Subcutaneous adipose tissue (tissue), 4 donors: ENCODE data around the gene GPR27. TPM values are rescaled to one million over a fixed set of nuclear protein-coding genes. Genes with fewer than 3 reads are reported as not detected.

Source experiments
- total RNA-seq, 4 donors: library from RNA; depleted of rRNA; stranded (reverse); fragments of >200 nt; gene quantifications; one replicate each; pipeline ENCODE4 v1.1.0, GENCODE V29; 2016
- TF ChIP-seq, protein P1 (sequence below): fragments of 450-650 bp; IDR thresholded peaks from one replicate; pipeline ENCODE4 v1.5.1; 2016; ENCODE audit warnings: low read depth, mild to moderate bottlenecking, control low read depth, antibody characterized with exemption, moderate library complexity

Gene GPR27
- total RNA-seq, 4 donors from 2014 or later, result 0.38 to 0.49 TPM; not detected in 2

DNA sequence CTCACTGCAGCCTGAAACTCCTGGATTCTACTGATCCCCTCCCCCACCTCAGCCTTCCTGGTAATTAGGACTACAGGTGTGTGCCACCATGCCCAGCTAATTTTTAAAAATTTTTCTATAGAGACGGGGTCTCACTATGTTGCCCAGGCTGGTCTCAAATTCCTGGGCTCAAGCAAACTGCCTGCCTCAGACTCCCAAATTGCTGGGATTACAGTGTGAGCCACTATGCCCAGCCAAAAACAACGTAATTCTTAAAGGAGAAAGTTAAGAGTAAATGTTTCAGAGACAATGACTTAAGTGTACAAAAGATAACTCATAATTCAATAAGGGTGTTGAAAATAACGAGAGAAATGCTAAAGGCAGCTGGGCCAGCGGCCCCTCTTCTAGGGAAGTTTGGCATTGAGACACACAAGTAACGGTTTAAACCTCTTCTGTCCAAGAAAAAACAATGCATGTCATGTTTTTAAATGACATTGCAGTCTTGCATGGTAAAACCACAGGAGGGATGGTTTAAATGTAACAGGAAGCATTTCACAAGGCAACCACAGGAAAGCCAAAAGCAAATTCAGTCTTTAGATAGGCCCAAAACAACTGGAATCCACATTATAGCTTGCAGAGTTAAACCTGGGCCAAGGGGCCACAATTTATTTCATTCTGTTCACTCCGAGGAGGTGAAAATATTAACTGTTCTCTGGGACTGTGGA, 26.2 kb downstream of the GPR27 start:
- TF ChIP-seq, protein P1, sequence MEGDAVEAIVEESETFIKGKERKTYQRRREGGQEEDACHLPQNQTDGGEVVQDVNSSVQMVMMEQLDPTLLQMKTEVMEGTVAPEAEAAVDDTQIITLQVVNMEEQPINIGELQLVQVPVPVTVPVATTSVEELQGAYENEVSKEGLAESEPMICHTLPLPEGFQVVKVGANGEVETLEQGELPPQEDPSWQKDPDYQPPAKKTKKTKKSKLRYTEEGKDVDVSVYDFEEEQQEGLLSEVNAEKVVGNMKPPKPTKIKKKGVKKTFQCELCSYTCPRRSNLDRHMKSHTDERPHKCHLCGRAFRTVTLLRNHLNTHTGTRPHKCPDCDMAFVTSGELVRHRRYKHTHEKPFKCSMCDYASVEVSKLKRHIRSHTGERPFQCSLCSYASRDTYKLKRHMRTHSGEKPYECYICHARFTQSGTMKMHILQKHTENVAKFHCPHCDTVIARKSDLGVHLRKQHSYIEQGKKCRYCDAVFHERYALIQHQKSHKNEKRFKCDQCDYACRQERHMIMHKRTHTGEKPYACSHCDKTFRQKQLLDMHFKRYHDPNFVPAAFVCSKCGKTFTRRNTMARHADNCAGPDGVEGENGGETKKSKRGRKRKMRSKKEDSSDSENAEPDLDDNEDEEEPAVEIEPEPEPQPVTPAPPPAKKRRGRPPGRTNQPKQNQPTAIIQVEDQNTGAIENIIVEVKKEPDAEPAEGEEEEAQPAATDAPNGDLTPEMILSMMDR, result no peak

DNA sequence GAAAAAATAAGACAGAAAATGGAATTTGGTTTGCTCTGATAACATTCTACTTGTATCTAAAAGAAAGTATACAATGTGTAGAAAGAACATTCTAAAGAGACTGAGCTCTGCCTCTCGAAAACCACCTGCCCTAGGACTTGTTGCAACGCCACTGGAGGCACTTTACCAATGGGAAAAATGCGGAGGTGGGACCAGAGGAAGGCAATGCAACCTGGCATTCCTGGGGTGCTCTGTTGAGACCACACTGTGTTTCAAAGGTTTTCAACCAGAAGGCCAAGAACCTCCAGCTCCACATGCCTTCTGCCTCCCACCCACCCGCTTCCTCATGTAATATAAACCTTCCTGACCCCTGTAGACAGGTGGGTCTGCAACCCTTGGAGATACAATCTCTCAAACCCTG, 26.8 kb downstream of the GPR27 start:
- TF ChIP-seq, protein P1, result no peak

DNA sequence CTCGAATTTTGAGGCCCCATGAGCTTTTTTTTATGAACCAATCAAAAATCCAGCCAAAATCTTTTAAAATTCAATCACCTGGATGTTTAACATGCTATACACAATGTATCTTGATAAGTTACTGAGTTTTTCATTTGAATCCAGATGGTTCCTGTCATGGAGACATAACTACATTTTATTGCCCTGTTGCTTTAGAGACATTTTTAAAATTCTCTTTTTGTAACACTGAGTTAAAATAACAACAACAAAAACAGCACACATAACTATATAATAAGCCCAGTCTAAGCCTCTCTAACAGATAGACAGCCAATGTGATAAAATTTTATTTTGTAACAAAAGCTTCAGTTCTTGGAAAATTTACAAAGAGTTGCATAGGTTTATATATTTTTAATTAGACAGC, 29.5 kb downstream of the GPR27 start:
- TF ChIP-seq, protein P1, result no peak

DNA sequence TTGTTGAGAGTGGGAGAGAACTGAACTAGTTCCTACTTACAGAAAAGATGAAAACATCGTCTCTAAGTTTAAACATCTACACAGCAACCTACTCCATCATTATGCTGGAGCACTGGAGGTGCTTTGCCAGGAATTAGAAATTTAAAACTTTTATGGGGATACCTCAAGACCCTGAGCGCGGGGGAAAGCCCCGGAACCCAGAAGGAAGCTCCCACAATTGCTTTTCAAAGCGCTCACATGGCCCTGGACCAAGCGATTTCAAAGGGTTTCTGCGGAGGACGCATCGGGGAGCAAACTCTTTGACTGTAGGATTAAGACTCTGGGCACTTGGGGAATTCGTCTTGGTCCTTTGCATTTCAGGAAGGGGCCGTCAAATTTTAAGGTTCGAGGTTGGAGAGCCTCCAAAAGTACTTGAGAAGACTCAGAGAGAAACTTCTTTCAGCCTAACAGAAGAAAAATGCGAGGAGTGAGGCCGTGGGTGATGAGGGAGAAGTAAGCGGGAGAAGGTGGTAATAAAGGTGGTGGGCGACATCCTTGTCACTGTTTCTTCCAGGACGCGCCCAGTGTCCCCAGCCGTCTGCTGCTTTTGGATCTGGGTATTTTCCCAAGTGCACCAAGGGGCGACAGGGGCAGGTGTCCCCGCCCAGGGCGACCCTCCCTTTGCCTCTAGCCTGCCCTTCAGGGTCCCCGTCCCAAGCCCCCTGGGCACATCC, 30.7 kb downstream of the GPR27 start:
- TF ChIP-seq, protein P1, result no peak

DNA sequence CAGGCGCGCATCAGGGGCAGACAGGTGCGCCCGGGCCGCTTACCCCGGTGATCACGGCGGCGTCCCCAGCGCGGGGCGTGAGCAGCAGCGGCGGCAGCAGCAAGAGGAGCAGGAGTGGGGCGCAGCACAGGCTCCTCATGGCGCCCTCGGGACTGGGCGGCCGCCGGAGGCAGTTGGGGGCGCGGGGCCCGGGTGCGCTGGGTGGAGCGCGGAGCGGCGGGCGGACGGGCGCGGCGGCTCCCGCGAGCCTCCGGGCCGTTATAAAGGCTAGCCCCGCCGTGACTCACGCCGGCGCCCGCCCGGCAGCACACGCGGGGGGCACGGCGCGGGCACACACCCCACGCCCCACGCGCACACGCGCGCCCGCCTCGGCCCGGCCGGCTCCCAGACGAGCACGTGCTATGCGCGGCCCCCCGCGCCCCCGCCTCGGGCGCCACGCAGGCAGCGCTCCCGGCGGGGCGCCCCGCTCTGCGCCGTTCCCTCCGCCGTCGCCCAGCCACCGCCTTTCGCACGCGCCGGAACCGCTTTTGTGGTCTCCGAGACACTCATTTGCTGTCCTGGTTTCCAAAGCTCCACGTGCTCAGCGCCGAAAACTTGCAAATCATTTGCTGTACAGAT, 31.4 kb downstream of the GPR27 start, which contains the start of gene PROK2:
Gene PROK2, minus strand, starts transcription at position 235 of the 618 bp plus-strand sequence. Its CDS starts 96 bp downstream, at position 139.
- TF ChIP-seq, protein P1, result no peak

DNA sequence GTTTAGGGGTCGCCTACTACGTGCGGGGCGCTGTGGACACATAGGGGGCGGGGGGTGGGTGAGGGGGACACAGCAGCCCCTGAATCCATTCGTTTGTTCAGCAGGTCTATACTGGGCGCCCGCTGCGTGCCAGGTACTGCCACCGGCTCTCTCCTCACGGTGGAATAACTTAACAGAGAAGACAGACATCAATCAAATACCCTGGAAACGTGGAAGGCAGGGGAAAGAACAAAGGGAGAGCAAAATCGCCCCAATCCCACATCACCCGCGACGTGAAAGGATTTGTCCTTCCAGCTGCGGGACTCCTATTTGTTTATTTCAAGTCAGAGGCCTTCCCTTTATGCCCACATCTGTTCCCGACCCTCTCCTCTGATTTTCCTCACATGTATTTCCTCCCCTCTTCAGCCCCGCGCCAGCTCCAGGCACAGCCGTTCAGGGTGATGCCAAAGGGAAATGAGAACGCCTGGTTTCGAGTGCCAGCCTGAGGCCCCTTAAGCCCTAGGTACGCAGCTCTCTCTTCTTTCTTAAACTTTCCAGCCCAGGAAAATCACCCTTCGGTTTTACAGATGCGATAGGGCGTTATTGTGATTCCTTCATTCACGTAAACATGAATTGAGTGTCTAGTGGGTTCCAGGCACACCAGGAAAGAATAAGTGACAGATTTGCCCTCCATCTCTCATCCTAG, 32.0 kb downstream of the GPR27 start:
- TF ChIP-seq, protein P1, result no peak

DNA sequence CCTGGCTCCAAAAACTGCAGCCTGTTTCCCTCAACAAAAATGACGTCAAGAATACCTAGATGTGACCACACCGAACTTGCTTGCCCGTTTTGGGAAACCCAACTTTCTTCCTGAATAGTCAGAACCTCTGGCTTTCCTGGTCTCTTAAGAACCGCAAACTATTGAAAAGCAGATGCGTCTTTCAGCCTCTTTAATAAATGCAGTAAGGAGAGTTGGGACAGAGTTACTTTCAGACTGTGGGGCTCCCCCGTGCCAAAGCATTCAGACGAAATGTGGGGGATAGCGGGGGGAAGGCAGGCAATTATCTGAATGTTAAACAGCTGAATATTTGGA, 32.5 kb downstream of the GPR27 start:
- TF ChIP-seq, protein P1, result no peak
